Right ventricle myocardium inferior (tissue), 1 donor: ENCODE results near the gene LILRB1. TPM values are rescaled to one million over a fixed set of nuclear protein-coding genes. Genes with fewer than 3 reads are reported as not detected.

Experiments
- microRNA-seq: library from miRNA; unstranded; fragments of <30 nt; microRNA quantifications from one replicate; pipeline ENCODE4 v1.2.0, GENCODE V29; 2020
- total RNA-seq: library from RNA; stranded (reverse); fragmentation: NEBNext Ultra II Directional; extraction: Animal tissue kit (Norgen Biotek cat#: 25700); gene quantifications from one replicate; pipeline ENCODE4 v1.2.1, GENCODE V29; 2021
- donor health status: DM: no; HTN: yes; CAD: no; lungs with severe emphysema.

The LILRB1 gene
- total RNA-seq, 1 donor from 2014 or later: 1.8 TPM

Small RNA genes lying within 50 kb of the gene (microRNA-seq; reads per million reads assigned to microRNA genes)
- gene MIR8061: not detected

Other genes starting within 250 kb of the LILRB1 start
- gene TTYH1, start 215.0 kb upstream of the LILRB1 start, total RNA-seq: 2.8 TPM
- 59.0 TPM for gene LENG8, start 181.3 kb upstream of the LILRB1 start, total RNA-seq
- 1.8 TPM for gene LENG9, start 166.7 kb upstream of the LILRB1 start, total RNA-seq
- 8.9 TPM for gene CDC42EP5, start 157.2 kb upstream of the LILRB1 start, total RNA-seq
- not detected for gene LAIR2, start 127.7 kb upstream of the LILRB1 start, total RNA-seq
- gene LILRA2, start 56.7 kb upstream of the LILRB1 start, total RNA-seq: 3.1 TPM
- 0.92 TPM for gene LILRA1, start 36.9 kb upstream of the LILRB1 start, total RNA-seq
- gene LILRB4, start 32.5 kb downstream of the LILRB1 start, total RNA-seq: 5.0 TPM
- gene KIR3DL3, start 94.0 kb downstream of the LILRB1 start, total RNA-seq: not detected
- gene KIR2DL3, start 108.0 kb downstream of the LILRB1 start, total RNA-seq: not detected
- not detected for gene KIR2DL1, start 139.3 kb downstream of the LILRB1 start, total RNA-seq
- not detected for gene KIR2DL4, start 173.1 kb downstream of the LILRB1 start, total RNA-seq
- gene KIR3DL1, start 186.0 kb downstream of the LILRB1 start, total RNA-seq: not detected
- not detected for gene KIR2DS4, start 202.2 kb downstream of the LILRB1 start, total RNA-seq
- gene KIR3DL2, start 220.0 kb downstream of the LILRB1 start, total RNA-seq: not detected
- gene FCAR, start 243.8 kb downstream of the LILRB1 start, total RNA-seq: 0.27 TPM